HepG2 (cell line): ENCODE data around the gene STKLD1. TPM values are rescaled to one million over a fixed set of nuclear protein-coding genes. Genes with fewer than 3 reads are reported as not detected.

ENCODE experiments used
- ATAC-seq: fragments of 200-7000 bp; cut with Tn5 transposase; 3 replicates; pipeline ENCODE4 v1.9.1; 2020; ENCODE audit warnings: mild to moderate bottlenecking, moderate library complexity
- BruUV-seq: library from RNA; stranded (reverse); fragments of 400-500 nt; replicated peaks from 2 replicates; lab custom pipeline; 2021; lab: Mats Ljungman, UMichigan
- CTCF ChIA-PET: fragments of 300-600 bp; formaldehyde crosslinking; extraction: SDS; loops from one replicate; lab custom pipeline; 2021; ENCODE audit warnings: low total read pairs, inconsistent platforms, low intra/inter-chr PET ratio; lab: Yijun Ruan, JAX
- POLR2A ChIA-PET: fragments of 350-600 bp; sonication (Branson Sonifier 250); formaldehyde crosslinking; loops from one replicate; lab custom pipeline; 2020; ENCODE audit warnings: antibody characterized with exemption, inconsistent platforms; lab: Yijun Ruan, JAX
- DNase-seq: peaks from one replicate; pipeline ENCODE4 v3.0.0-alpha.2; 2015; ENCODE audit warnings: low spot score
- FAIRE-seq: peaks from 3 replicates; lab custom pipeline; 2011; peaks lifted over from hg19 to GRCh38; lab: Jason Lieb, UNC
- H2AFZ ChIP-seq: one replicate; pipeline ENCODE4 v1.6.1; 2011; ENCODE audit warnings: low read length, inconsistent platforms
- H3K27ac ChIP-seq: fragments of 300-600 bp; 3 replicates; pipeline ENCODE4 v1.8.0; 2011; ENCODE audit warnings: mixed run types, mild to moderate bottlenecking, mixed read lengths, low read length, inconsistent platforms; ENCODE audit not compliant: insufficient read depth; ENCODE audit errors: extremely low read length
- H3K27me3 ChIP-seq, 2 experiments: fragments of 200-600 bp in 1 of 2; 2 replicates in 1 of 2; 3 replicates in 1 of 2; pipeline versions ENCODE4 v1.6.0 to v1.8.0; 2011; ENCODE audit warnings: low read length in 2 of 2, mild to moderate bottlenecking in 2 of 2, moderate library complexity in 2 of 2, inconsistent platforms in 1 of 2; ENCODE audit not compliant: insufficient read depth in 2 of 2, control insufficient read depth in 1 of 2
- H3K36me3 ChIP-seq, 2 experiments: fragments of 200-600 bp in 1 of 2; replicated peaks in 1 of 2; 2 replicates in 1 of 2; 3 replicates in 1 of 2; pipeline versions ENCODE4 v1.5.1 to v1.8.0; 2011; ENCODE audit warnings: low read length in 2 of 2, inconsistent platforms in 1 of 2; ENCODE audit not compliant: insufficient read depth in 2 of 2, control insufficient read depth in 1 of 2
- H3K4me1 ChIP-seq: 2 replicates; pipeline ENCODE4 v1.5.1; 2012; ENCODE audit warnings: low read length, inconsistent platforms; ENCODE audit not compliant: insufficient read depth
- H3K4me2 ChIP-seq: 2 replicates; pipeline ENCODE4 v1.6.0; 2011; ENCODE audit warnings: low read depth, low read length, inconsistent platforms
- H3K4me3 ChIP-seq, 3 experiments: fragments of 200-600 bp in 1 of 3; sonication (generic), shearing (Covaris generic) in 1 of 3; replicated peaks in 1 of 3; 2 replicates each; pipeline ENCODE4 v1.5.1; 2011 to 2016; ENCODE audit warnings: low read length in 3 of 3, inconsistent platforms in 2 of 3, low read depth in 2 of 3, mild to moderate bottlenecking in 2 of 3, control low read depth in 1 of 3, mixed read lengths in 1 of 3; ENCODE audit not compliant: insufficient read depth in 1 of 3
- H3K79me2 ChIP-seq: one replicate; pipeline ENCODE4 v1.6.1; 2011; ENCODE audit warnings: low read length, inconsistent platforms; ENCODE audit not compliant: insufficient read depth
- H3K9ac ChIP-seq: 2 replicates; pipeline ENCODE4 v1.6.0; 2011; ENCODE audit warnings: mild to moderate bottlenecking, low read depth, low read length, inconsistent platforms; ENCODE audit not compliant: insufficient read depth
- H3K9me3 ChIP-seq: 2 replicates; pipeline ENCODE4 v1.5.1; 2012; ENCODE audit warnings: mild to moderate bottlenecking, low read length
- H4K20me1 ChIP-seq: 2 replicates; pipeline ENCODE4 v1.6.0; 2011; ENCODE audit warnings: inconsistent platforms, mild to moderate bottlenecking, low read length, moderate library complexity; ENCODE audit not compliant: insufficient read depth
- ARID3A ChIP-seq: IDR thresholded peaks from 2 replicates; pipeline ENCODE4 v1.6.1; 2012; ENCODE audit warnings: low read depth, low read length, improper control_type of control experiment
- GATA4 ChIP-seq: sonication (generic); IDR thresholded peaks from 2 replicates; pipeline ENCODE4 v1.6.1; 2016; ENCODE audit warnings: antibody characterized with exemption, low read depth, borderline replicate concordance
- LBX2 ChIP-seq: sonication (generic); formaldehyde crosslinking; IDR thresholded peaks from 2 replicates; pipeline ENCODE4 v1.5.0; 2020; ENCODE audit warnings: missing genetic modification reagents, mild to moderate bottlenecking, borderline replicate concordance
- MAX ChIP-seq: IDR thresholded peaks from 2 replicates; pipeline ENCODE4 v1.6.1; 2012; ENCODE audit warnings: inconsistent platforms
- MEIS1 ChIP-seq: sonication (generic); formaldehyde crosslinking; IDR thresholded peaks from 2 replicates; pipeline ENCODE4 v1.9.0; 2021; ENCODE audit warnings: mild to moderate bottlenecking, missing genetic modification reagents, moderate library complexity, borderline replicate concordance
- MYC ChIP-seq: sonication (generic); formaldehyde crosslinking; IDR thresholded peaks from 2 replicates; pipeline ENCODE4 v1.9.0; 2021; ENCODE audit warnings: missing genetic modification reagents, borderline replicate concordance
- ZFAT ChIP-seq: sonication (generic); formaldehyde crosslinking; conservative IDR thresholded peaks from 2 replicates; pipeline ENCODE4 v1.8.1; 2023; ENCODE audit warnings: missing genetic modification reagents, inconsistent platforms
- ZMYM3 ChIP-seq: sonication (generic); formaldehyde crosslinking; IDR thresholded peaks from 2 replicates; pipeline ENCODE4 v1.5.1; 2020; ENCODE audit warnings: mild to moderate bottlenecking, missing genetic modification reagents
- ZNF414 ChIP-seq: sonication (generic); formaldehyde crosslinking; IDR thresholded peaks from 2 replicates; pipeline ENCODE4 v1.5.0; 2020; ENCODE audit warnings: missing genetic modification reagents
- WGBS: methylation state at CpG from one replicate; pipeline ENCODE4 v1.1.6; 2017; ENCODE audit warnings: low lambda C conversion rate; 5-methylcytosine and 5-hydroxymethylcytosine counted together
- in situ Hi-C: cut with HindIII; loops from 2 replicates; pipeline ENCODE4 v1.10.0; 2017; ENCODE audit warnings: low pct_unique_long_range_greater_than_20kb; ENCODE audit not compliant: extremely low pct_ligation_motif_present
- intact Hi-C: fragments of 100-400 bp; cut with micrococcal nuclease; formaldehyde crosslinking; loops from one replicate; pipeline ENCODE4 v1.10.0; 2022; ENCODE audit not compliant: unreplicated experiment
- polyA plus RNA-seq, 8 experiments: library from polyadenylated mRNA; depleted of rRNA in 3 of 8; stranded (reverse) in 7 of 8; unstranded in 1 of 8; fragments of >200 nt; fragmentation: Illumina TruSeq in 4 of 8; extraction: Trizol in 4 of 8; gene quantifications; 2 replicates each; pipeline versions ENCODE4 v1.2.1 to v1.2.3, GENCODE V29; 2011 to 2016; ENCODE audit warnings: low read depth in 4 of 8, missing spikeins in 1 of 8, mixed read lengths in 1 of 8; ENCODE audit not compliant: insufficient read depth in 1 of 8
- total RNA-seq, 5 experiments: library from RNA; depleted of rRNA; stranded (reverse); fragments of >200 nt; fragmentation: Illumina TruSeq; extraction: Trizol; gene quantifications; 2 replicates each; pipeline ENCODE4 v1.2.3, GENCODE V29; 2016; ENCODE audit warnings: low read depth in 1 of 5

Gene STKLD1
- total and polyA plus RNA-seq, 2 of the 13 experiments (the other 11 are each of a cell fraction or from before 2014, with no cell fraction given) = 1.5 to 2.2 TPM

- H3K27me3 ChIP-seq = peaks cover 5 to 74% of the 10 kb centered on the region in 2 experiments; a peak in 3 of 5 replicates
- H3K36me3 ChIP-seq = no peaks in the 10 kb centered on the region
- no peaks in the 10 kb centered on the region for H3K9me3 ChIP-seq
- no peak overlapping the region for H3K27ac ChIP-seq
- intact Hi-C loops (no loop called here), in situ Hi-C loops (no loop called here)
- DNase-seq (no peak), ATAC-seq (no peak), FAIRE-seq (no peak)
- TF ChIP-seq ZNF414 (CRISPR knock-in tag) (no peak), GATA4 (no peak), ZFAT (CRISPR knock-in tag) (no peak), MYC (CRISPR knock-in tag) (no peak), MAX (no peak), ZMYM3 (CRISPR knock-in tag) (no peak), ARID3A (no peak), MEIS1 (CRISPR knock-in tag) (no peak), LBX2 (CRISPR knock-in tag) (no peak)
- H3K4me2 ChIP-seq = no peak overlapping the region
- WGBS = 36% methylated on average over 3 of the region's 8 CpGs
- H2AFZ ChIP-seq = no peak overlapping the region
- H4K20me1 ChIP-seq = no peaks in the 10 kb centered on the region
- no peaks in the 10 kb centered on the region for H3K79me2 ChIP-seq
- no peak overlapping the region for H3K9ac ChIP-seq
- CTCF ChIA-PET = no interaction called here
- H3K4me1 ChIP-seq = peaks cover 12% of the 10 kb centered on the region
- POLR2A ChIA-PET = interaction anchor here (2.4 kb wide), 1 partner anchor 15 kb away, joined by 8 read pairs; the partner anchor contains the start of gene CACFD1
- no TSS peak for BruUV-seq
- no peak overlapping the region for H3K4me3 ChIP-seq
Measured at GRCh38 chr9:133443982-133444381, 67.8 kb downstream of the STKLD1 start.
